Fibroblast of skin of right biceps (primary cell): ENCODE results near the gene SKOR2.

Source experiments
- DNase-seq: peaks from one replicate; pipeline ENCODE4 v3.0.0-alpha.2; 2013

SKOR2 gene, protein sequence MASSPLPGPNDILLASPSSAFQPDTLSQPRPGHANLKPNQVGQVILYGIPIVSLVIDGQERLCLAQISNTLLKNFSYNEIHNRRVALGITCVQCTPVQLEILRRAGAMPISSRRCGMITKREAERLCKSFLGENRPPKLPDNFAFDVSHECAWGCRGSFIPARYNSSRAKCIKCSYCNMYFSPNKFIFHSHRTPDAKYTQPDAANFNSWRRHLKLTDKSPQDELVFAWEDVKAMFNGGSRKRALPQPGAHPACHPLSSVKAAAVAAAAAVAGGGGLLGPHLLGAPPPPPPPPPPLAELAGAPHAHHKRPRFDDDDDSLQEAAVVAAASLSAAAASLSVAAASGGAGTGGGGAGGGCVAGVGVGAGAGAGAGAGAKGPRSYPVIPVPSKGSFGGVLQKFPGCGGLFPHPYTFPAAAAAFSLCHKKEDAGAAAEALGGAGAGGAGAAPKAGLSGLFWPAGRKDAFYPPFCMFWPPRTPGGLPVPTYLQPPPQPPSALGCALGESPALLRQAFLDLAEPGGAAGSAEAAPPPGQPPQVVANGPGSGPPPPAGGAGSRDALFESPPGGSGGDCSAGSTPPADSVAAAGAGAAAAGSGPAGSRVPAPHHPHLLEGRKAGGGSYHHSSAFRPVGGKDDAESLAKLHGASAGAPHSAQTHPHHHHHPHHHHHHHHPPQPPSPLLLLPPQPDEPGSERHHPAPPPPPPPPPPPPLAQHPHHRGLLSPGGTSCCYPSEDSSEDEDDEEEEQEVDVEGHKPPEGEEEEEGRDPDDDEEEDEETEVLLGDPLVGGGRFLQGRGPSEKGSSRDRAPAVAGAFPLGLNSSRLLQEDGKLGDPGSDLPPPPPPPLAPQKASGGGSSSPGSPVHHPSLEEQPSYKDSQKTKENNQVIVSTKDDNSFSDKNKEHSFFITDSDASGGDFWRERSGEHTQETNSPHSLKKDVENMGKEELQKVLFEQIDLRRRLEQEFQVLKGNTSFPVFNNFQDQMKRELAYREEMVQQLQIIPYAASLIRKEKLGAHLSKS

GRCh38 chr18:47251289-47252120 is at the start of gene SKOR2:
Gene SKOR2, minus strand, starts transcription at chr18:47251660. Its CDS starts 2,477 bp downstream, at chr18:47249183.
- DNase-seq: no peak

DNA sequence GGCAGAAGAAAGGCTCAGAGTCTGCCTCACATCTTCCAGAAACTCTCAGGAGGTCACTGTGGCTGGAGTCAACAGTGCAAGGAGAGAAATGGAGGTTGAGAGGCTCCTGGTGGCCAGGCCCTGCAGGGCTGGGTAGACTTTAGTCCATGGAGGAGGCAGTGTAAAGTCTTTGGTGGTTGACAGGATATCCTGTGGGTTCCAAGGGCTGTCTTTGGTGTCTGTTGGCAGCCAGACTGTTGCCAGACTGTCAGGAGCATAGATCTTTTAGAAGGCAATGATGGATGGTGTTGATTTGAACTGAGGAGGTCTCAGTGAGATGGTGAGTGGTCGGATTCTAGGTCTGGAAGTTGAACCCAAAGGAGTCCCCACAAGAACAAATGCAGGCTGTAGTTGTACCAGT is 45.0 kb upstream of the SKOR2 start:
- no peak for DNase-seq

DNA sequence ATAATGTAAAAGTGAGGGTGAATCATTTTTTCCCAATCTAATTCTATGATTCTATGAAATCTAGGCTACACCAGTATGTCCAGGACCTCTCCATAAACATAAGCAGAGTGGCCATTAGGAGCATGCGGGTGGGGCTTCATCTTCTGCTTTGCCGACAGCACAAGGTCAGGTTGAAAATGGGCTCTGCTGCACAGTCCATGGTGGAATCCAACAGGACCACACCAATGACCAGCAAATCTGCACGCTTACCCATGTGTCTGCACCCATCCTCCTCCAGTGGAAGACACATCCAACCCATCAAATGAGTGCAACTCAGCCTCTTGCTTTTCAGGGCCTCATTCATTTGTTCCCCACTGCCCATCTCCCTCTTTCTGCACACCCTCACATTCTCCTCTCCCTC is 43.3 kb upstream of the SKOR2 start:
- no peak for DNase-seq

DNA sequence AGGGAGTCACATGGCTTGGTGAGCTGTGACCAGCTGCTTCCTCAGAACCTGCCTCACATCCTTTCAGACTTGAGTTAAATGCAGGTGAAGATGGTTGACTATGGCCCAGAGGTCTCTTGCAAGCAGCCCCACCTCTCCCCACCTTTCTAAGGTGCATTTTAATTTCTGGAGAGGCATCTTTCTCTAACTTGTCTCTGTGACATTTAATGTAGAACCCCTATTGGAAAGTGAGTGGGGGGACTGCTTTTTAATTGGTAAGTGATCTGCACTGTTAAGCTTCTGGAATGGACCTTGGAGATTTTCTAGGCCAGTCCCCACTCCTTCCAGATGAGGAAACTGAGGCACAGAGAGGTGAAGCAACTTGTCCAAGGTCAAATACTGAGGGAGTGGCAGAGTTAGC is 37.3 kb upstream of the SKOR2 start:
- DNase-seq: no peak

DNA sequence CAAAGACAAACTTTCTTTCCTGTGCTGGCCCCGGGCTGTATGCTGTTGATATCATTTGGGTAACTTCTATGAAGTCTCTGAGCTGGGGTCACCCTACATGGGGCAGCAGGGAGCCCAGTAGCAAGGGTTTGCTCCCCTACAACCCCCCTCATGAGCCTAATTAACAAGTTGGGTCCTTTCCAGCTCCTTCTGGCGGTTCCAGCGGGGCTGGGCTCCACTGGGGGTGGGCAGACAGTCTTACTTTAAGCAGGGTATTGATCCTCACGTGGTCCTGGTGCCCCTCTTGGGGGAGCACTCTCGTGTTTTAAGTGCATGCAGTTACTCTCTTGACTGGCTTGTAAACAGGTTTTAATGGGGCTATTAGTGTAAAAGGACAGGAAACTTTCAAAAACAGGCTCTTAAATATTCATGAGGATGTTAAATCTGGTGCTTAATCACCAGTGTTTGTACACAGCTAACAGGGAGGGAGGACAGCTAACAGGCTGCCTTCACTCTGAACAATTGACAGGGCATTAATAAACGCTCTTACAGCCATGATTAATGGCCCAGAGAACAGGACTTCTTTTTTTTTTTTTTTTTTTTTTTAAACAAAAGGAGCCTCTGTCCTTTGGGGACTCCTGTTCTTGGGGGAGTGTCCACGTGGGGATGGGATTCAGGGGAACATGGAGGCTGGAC is 36.6 kb upstream of the SKOR2 start:
- no peak for DNase-seq

- DNase-seq: no peak
Observed at GRCh38 chr18:47286776-47287410, 35.4 kb upstream of the SKOR2 start.

DNA sequence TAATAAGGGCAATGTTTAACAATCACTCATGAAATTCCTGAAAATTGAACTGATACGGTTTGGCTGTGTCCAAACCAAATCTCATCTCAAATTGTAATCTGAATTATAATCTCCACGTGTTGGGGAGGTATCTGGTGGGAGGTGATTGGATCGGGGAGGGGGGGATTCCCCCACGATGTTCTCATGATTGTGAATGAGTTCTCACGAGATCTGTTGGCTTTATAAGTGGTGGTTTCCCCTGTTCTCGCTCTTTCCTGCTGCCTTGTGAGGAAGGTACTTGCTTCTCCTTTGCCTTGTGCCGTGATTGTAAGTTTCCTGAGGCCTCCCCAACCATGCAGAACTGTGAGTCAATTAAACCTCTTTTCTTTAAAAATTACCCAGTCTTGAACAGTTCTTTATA is 34.0 kb upstream of the SKOR2 start:
- DNase-seq: no peak

DNA sequence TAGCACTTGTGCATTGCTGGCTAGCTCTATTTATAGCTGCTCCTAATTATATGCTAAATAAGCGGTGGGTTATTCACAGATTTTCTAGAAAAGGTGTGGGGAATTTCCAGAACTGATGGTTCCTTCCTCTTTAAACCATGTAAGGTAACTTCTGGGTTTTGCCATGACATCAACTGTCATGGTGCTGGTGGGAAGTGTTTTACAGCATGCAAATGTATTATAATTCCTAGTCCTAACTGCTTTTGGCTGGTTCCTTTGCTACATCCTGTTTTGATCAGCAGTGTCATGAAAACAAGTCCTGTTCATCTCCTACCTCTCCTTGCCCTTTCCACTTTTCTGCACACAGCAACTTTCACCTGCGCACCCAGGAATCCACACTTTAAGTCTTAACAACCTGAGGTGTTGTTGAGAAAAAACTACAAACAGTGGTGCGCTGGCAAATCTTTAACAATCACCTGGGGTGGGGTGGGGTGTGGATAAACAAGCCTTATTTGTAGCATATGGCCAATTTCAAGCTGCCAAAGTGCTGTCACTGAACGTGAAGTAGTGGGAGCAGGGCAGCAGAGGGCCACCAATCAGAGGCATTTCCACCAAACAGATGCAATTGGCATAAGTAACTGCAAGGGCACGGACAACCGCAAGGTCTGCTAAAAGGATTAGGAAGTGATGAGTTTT is 33.4 kb upstream of the SKOR2 start:
- DNase-seq: no peak

- peak; percentile 33 for DNase-seq
Observed at GRCh38 chr18:47283476-47283875, 32.0 kb upstream of the SKOR2 start.

GRCh38 chr18:47280121-47280520 is 28.7 kb upstream of the SKOR2 start:
- DNase-seq: no peak

DNA sequence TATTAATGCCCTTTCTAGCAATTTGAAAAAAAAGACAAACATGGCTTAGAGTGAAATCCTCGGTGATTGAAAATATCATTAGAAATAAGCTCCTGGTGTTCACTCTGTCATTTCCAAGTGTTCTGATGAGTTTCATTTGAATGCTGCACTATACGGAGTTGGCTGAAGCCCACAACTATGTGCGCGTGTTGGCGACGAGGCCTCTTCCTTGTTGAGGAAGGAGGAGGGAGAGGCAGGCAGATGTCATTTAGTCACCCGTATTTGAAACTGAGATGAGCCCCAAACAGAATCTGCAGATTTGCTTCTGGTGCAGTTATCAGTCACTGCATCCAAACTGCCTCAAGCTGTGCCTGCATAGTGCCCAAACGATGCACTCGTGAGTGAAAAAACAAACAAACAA is 23.5 kb upstream of the SKOR2 start:
- DNase-seq: peak; percentile 33

GRCh38 chr18:47265197-47265596 is 13.7 kb upstream of the SKOR2 start:
- peak; percentile 88 for DNase-seq

- DNase-seq: peak; percentile 16
Observed at GRCh38 chr18:47264308-47264700, 12.8 kb upstream of the SKOR2 start.

DNA sequence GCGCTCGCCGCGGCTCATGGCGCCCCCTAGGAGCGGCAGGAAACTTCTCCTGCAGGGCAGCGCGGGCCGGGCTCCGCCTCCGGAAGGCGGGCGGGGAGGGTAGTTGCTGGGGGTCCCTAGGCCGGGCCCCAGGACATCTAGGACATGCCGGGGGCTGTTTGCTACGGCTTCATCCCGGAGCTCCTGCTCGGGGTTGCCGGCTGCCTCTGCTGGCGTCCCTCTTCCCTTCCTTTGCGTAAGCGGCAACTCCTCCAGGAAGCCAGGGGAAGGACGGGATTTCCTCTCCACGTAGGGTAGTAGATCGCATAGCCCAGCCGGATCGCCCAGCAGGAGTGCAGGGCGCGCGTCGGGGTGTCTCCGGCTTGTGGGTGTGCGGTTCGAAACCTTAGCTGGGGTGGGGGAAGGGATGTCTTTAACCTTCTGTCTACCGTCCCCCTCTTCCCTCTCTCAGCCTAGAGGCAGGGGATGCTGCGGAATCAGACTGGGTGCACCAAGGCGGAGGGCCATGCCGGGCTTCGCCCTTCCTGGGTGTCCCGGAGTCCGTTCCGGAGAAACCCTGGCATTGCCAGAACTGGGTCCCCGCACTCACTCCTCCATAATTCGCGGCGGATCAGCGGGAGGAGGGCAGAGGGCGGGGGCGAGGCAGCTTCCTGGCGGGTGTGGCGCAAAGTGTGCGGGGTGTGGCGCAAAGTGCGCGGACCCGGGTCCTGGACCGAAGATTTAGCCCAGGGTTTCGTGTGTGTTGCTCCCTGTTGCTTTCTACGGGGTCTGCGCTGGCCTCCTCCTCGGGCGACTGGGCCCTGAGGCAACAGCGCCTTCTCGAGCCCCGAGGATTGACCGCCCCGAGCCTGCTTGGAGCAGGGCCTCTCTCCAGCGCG is 12.2 kb upstream of the SKOR2 start:
- DNase-seq: peak; percentile 49

- DNase-seq: no peak
Observed at GRCh38 chr18:47263150-47263429, 11.6 kb upstream of the SKOR2 start.

GRCh38 chr18:47262301-47263149 is 11.1 kb upstream of the SKOR2 start:
- no peak for DNase-seq

DNA sequence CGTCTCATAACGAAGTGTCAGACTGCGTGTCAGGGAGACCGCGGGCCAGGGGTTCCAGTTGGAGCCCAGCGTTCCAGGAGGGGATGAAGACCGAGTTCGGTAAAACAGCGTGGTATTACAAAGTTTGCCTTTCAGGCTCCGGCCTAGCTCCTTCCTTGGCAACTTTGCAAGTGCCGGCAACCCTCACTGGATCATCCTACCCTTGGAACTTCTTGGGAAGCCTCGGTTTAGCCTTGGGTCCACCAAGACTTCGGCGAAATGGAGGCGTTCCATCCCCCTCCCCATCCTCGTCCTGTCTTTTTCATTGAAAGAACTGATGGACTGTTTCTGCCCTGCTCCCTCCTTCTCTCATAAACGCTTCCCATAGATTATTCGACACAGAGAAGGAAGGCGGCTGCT is 10.4 kb upstream of the SKOR2 start:
- DNase-seq: no peak

GRCh38 chr18:47260924-47261701 is 9.7 kb upstream of the SKOR2 start:
- DNase-seq: no peak
